GM12878 (cell line): ENCODE results near the gene RGL1. TPM values are rescaled to one million over a fixed set of nuclear protein-coding genes. Genes with fewer than 3 reads are reported as not detected.

ENCODE experiments used
- ATAC-seq: fragments of 200-7000 bp; cut with Tn5 transposase; 3 replicates; pipeline ENCODE4 v1.9.1; 2020; ENCODE audit warnings: mild to moderate bottlenecking, moderate library complexity
- BruUV-seq: library from RNA; stranded (reverse); fragments of 400-500 nt; replicated peaks from 2 replicates; lab custom pipeline; 2021; lab: Mats Ljungman, UMichigan
- CTCF ChIA-PET: fragments of 300-600 bp; sonication (Branson Sonifier 250); formaldehyde crosslinking; extraction: SDS; loops from one replicate; lab custom pipeline; 2021; ENCODE audit warnings: inconsistent platforms; lab: Yijun Ruan, JAX
- POLR2A ChIA-PET: fragments of 350-600 bp; formaldehyde crosslinking; extraction: SDS; loops from one replicate; lab custom pipeline; 2021; ENCODE audit warnings: inconsistent platforms; lab: Charles Lee
- RAD21 ChIA-PET: fragments of 300-600 bp; sonication (Branson Sonifier 250); formaldehyde crosslinking; loops from one replicate; lab custom pipeline; 2023; ENCODE audit warnings: antibody characterized with exemption; ENCODE audit not compliant: unreplicated experiment; lab: Charles Lee
- SMC1A ChIA-PET: fragments of 300-600 bp; sonication (Branson Sonifier 250); formaldehyde crosslinking; loops from one replicate; lab custom pipeline; 2023; ENCODE audit not compliant: unreplicated experiment, uncharacterized antibody; lab: Charles Lee
- DNase-seq: peaks from one replicate; pipeline ENCODE4 v3.0.0-alpha.2; 2011; ENCODE audit warnings: low read depth, low spot score
- FAIRE-seq: peaks from 3 replicates; lab custom pipeline; 2011; peaks lifted over from hg19 to GRCh38; lab: Jason Lieb, UNC
- H2AFZ ChIP-seq: 2 replicates; pipeline ENCODE4 v1.6.0; 2011; ENCODE audit warnings: low read depth, low read length, control low read depth; ENCODE audit not compliant: control insufficient read depth
- H3K27ac ChIP-seq: 2 replicates; pipeline ENCODE4 v1.5.1; 2011; ENCODE audit warnings: control low read depth; ENCODE audit not compliant: control insufficient read depth, insufficient read depth
- H3K27me3 ChIP-seq, 2 experiments: replicated peaks in 1 of 2; 2 replicates each; pipeline versions ENCODE4 v1.6.0 to v1.6.1; 2011; ENCODE audit warnings: low read length in 1 of 2; ENCODE audit not compliant: control insufficient read depth in 2 of 2, insufficient read depth in 2 of 2
- H3K36me3 ChIP-seq, 2 experiments: 2 replicates each; pipeline ENCODE4 v1.5.1; 2011; ENCODE audit warnings: low read length in 1 of 2; ENCODE audit not compliant: control insufficient read depth in 2 of 2, insufficient read depth in 2 of 2
- H3K4me1 ChIP-seq: 2 replicates; pipeline ENCODE4 v1.6.1; 2011; ENCODE audit warnings: mild to moderate bottlenecking, low read length, moderate library complexity, mixed read lengths; ENCODE audit not compliant: control insufficient read depth, insufficient read depth
- H3K4me2 ChIP-seq: 2 replicates; pipeline ENCODE4 v1.6.0; 2011; ENCODE audit warnings: control low read depth; ENCODE audit not compliant: control insufficient read depth, insufficient read depth
- H3K4me3 ChIP-seq: fragments of 200-600 bp; sonication (generic); 2 replicates; pipeline ENCODE4 v1.5.1; 2016
- H3K79me2 ChIP-seq: 2 replicates; pipeline ENCODE4 v1.6.0; 2011; ENCODE audit warnings: low read length; ENCODE audit not compliant: control insufficient read depth, insufficient read depth
- H3K9ac ChIP-seq: 2 replicates; pipeline ENCODE4 v1.8.0; 2011; ENCODE audit warnings: low read length, control low read depth, mixed read lengths; ENCODE audit not compliant: control insufficient read depth, insufficient read depth
- H3K9me3 ChIP-seq: replicated peaks from 3 replicates; pipeline ENCODE4 v1.5.1; 2011; ENCODE audit warnings: mild to moderate bottlenecking, low read length; ENCODE audit not compliant: control insufficient read depth, insufficient read depth
- H4K20me1 ChIP-seq: 2 replicates; pipeline ENCODE4 v1.6.0; 2011; ENCODE audit not compliant: control insufficient read depth, insufficient read depth
- BCL11A ChIP-seq: IDR thresholded peaks from 2 replicates; pipeline ENCODE4 v1.6.1; 2011; ENCODE audit warnings: low read depth, low read length
- CBX3 ChIP-seq: fragments of 200-600 bp; sonication (generic); IDR thresholded peaks from 2 replicates; pipeline ENCODE4 v1.6.1; 2016; ENCODE audit warnings: low read depth, borderline replicate concordance
- ETV6 ChIP-seq, 2 experiments: fragments of 450-650 bp in 1 of 2; IDR thresholded peaks in 1 of 2; conservative IDR thresholded peaks in 1 of 2; 2 replicates each; pipeline ENCODE4 v1.6.1; 2014; ENCODE audit warnings: antibody characterized with exemption in 1 of 2, borderline replicate concordance in 1 of 2, low read depth in 1 of 2, mild to moderate bottlenecking in 1 of 2, moderate library complexity in 1 of 2
- FOS ChIP-seq: IDR thresholded peaks from 3 replicates; pipeline ENCODE4 v1.6.1; 2011; ENCODE audit warnings: borderline replicate concordance; ENCODE audit not compliant: insufficient read length; ENCODE audit errors: extremely low read depth
- MYC ChIP-seq: IDR thresholded peaks from 2 replicates; pipeline ENCODE4 v1.6.1; 2011; ENCODE audit warnings: mild to moderate bottlenecking, low read length, moderate library complexity, inconsistent platforms; ENCODE audit not compliant: insufficient read depth, insufficient replicate concordance, insufficient read length, severe bottlenecking
- RCOR1 ChIP-seq: conservative IDR thresholded peaks from 2 replicates; pipeline ENCODE4 v1.6.1; 2012; ENCODE audit warnings: low read depth, low read length, improper control_type of control experiment
- SIX5 ChIP-seq: IDR thresholded peaks from 2 replicates; pipeline ENCODE4 v1.6.1; 2011; ENCODE audit warnings: mild to moderate bottlenecking, low read depth, low read length, moderate library complexity; ENCODE audit not compliant: severe bottlenecking
- SMAD1 ChIP-seq: fragments of 450-650 bp; IDR thresholded peaks from 2 replicates; pipeline ENCODE4 v1.6.1; 2018; ENCODE audit warnings: mild to moderate bottlenecking, low read depth; ENCODE audit not compliant: partially characterized antibody
- STAT1 ChIP-seq: fragments of 450-650 bp; conservative IDR thresholded peaks from 2 replicates; pipeline ENCODE4 v1.6.1; 2014; ENCODE audit warnings: antibody characterized with exemption, mild to moderate bottlenecking
- SUZ12 ChIP-seq: fragments of 200-600 bp; sonication (generic); IDR thresholded peaks from one replicate; pipeline ENCODE4 v1.6.1; 2018; ENCODE audit warnings: antibody characterized with exemption, mild to moderate bottlenecking; ENCODE audit not compliant: unreplicated experiment
- ZZZ3 ChIP-seq: IDR thresholded peaks from 2 replicates; pipeline ENCODE4 v1.6.1; 2011; ENCODE audit warnings: low read depth; ENCODE audit not compliant: control insufficient read depth, insufficient read length
- WGBS: methylation state at CpG from one replicate; pipeline ENCODE4 v1.1.6; 2016; ENCODE audit warnings: low lambda C conversion rate; ENCODE audit not compliant: insufficient replicate concordance, insufficient coverage; ENCODE audit errors: missing lambda C conversion rate; 5-methylcytosine and 5-hydroxymethylcytosine counted together
- in situ Hi-C: fragments of 300-500 bp; cut with MboI; formaldehyde crosslinking; loops from 9 replicates; pipeline ENCODE4 v1.14.3; 2018; ENCODE audit warnings: mixed read lengths
- intact Hi-C: fragments of 100-400 bp; cut with micrococcal nuclease; formaldehyde crosslinking; loops from one replicate; pipeline ENCODE4 v1.14.2; 2022; ENCODE audit not compliant: unreplicated experiment
- polyA plus RNA-seq, 11 experiments: library from polyadenylated mRNA; depleted of rRNA in 4 of 11; unstranded in 6 of 11; stranded (reverse) in 5 of 11; fragments of >200 nt; fragmentation: Nextera tagmentation in 4 of 11; fragmentation: Illumina TruSeq in 1 of 11; extraction: Ambion mirVana in 4 of 11; extraction: Trizol in 1 of 11; gene quantifications; 1 replicate in 1 of 11; 2 replicates in 10 of 11; pipeline versions ENCODE4 v1.2.1 to v1.2.3, GENCODE V29; 2011 to 2016; ENCODE audit warnings: inconsistent platforms in 2 of 11, missing spikeins in 2 of 11, low read depth in 1 of 11
- total RNA-seq, 4 experiments: library from RNA; depleted of rRNA in 3 of 4; stranded (reverse); fragments of >200 nt in 3 of 4; fragmentation: Illumina TruSeq in 1 of 4; extraction: Trizol in 1 of 4; gene quantifications; 2 replicates each; pipeline versions ENCODE4 v1.2.1 to v1.2.3, GENCODE V29; 2013 to 2021
- TF ChIP-seq, protein P1 (sequence below): fragments of 450-650 bp; IDR thresholded peaks from 2 replicates; pipeline ENCODE4 v1.6.1; 2016; ENCODE audit warnings: mild to moderate bottlenecking
- TF ChIP-seq, protein P2 (sequence below): fragments of 450-650 bp; formaldehyde crosslinking; IDR thresholded peaks from 2 replicates; pipeline ENCODE4 v1.4.0; 2020; ENCODE audit warnings: mild to moderate bottlenecking, moderate library complexity
- TF ChIP-seq, protein P3 (sequence below): IDR thresholded peaks from 2 replicates; pipeline ENCODE4 v1.6.1; 2012; ENCODE audit warnings: low read length, inconsistent platforms

RGL1 gene
- total and polyA plus RNA-seq, 10 of the 15 experiments (the other 5 are each of a cell fraction or from before 2014, with no cell fraction given), result 8.1 to 25.0 (median 19.0) TPM

DNA sequence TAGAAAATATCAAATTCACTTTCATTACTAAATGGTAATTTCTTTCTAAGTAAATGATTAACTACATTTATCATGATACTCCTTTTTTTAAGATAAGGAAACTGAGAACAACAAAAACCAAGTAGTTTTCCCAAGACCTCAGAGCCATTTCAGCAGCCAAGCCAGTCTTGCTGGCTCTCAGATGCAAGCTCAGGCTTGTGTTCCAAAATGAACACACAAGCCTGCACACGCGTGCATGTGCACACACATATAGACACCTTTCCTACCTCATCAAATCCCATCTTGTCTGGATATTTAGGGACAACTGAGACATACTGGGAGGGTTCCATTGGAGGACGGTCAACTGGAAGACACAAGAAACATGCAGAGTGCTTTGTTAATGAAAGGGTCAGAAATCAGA lies 149.6 kb downstream of the RGL1 start (continued):
- TF ChIP-seq, protein P1, sequence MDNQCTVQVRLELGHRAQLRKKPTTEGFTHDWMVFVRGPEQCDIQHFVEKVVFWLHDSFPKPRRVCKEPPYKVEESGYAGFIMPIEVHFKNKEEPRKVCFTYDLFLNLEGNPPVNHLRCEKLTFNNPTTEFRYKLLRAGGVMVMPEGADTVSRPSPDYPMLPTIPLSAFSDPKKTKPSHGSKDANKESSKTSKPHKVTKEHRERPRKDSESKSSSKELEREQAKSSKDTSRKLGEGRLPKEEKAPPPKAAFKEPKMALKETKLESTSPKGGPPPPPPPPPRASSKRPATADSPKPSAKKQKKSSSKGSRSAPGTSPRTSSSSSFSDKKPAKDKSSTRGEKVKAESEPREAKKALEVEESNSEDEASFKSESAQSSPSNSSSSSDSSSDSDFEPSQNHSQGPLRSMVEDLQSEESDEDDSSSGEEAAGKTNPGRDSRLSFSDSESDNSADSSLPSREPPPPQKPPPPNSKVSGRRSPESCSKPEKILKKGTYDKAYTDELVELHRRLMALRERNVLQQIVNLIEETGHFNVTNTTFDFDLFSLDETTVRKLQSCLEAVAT, result no peak
- no peak for TF ChIP-seq RCOR1
- TF ChIP-seq, protein P2, sequence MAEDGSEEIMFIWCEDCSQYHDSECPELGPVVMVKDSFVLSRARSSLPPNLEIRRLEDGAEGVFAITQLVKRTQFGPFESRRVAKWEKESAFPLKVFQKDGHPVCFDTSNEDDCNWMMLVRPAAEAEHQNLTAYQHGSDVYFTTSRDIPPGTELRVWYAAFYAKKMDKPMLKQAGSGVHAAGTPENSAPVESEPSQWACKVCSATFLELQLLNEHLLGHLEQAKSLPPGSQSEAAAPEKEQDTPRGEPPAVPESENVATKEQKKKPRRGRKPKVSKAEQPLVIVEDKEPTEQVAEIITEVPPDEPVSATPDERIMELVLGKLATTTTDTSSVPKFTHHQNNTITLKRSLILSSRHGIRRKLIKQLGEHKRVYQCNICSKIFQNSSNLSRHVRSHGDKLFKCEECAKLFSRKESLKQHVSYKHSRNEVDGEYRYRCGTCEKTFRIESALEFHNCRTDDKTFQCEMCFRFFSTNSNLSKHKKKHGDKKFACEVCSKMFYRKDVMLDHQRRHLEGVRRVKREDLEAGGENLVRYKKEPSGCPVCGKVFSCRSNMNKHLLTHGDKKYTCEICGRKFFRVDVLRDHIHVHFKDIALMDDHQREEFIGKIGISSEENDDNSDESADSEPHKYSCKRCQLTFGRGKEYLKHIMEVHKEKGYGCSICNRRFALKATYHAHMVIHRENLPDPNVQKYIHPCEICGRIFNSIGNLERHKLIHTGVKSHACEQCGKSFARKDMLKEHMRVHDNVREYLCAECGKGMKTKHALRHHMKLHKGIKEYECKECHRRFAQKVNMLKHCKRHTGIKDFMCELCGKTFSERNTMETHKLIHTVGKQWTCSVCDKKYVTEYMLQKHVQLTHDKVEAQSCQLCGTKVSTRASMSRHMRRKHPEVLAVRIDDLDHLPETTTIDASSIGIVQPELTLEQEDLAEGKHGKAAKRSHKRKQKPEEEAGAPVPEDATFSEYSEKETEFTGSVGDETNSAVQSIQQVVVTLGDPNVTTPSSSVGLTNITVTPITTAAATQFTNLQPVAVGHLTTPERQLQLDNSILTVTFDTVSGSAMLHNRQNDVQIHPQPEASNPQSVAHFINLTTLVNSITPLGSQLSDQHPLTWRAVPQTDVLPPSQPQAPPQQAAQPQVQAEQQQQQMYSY (CRISPR knock-in tag), result no peak
- TF ChIP-seq BCL11A, result no peak

DNA sequence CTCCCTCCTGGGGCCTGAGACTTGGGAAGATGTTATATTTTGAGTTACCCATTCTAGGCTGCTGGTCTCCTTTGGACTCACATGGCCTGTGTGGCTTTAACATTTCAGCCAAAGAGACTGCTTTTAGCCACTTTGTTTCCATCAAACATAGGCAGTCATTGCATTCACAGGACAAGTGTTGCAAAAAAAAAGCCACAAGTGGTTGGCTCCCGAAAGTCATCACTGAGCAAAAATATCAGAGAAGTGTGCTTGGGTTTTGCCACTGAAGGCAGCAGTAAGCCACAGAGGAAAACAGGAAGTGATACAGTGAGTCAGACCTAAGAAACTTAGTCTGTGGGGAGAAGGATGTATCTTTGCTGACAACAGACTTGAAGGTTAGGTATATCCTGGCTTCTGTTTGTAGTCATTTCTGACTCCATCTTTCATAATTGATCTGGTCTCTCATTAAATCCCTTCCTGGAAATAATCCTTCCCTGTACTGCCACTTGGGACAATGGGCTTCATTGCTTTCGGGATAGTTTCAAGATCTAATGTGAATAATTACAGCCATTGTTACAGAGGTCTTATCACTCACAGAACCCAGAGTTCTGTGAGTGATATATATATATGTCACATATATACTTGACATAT lies 151.8 kb downstream of the RGL1 start:
- H2AFZ ChIP-seq, result no peak overlapping the region; the same call in 1 of the 2 replicates
- ChIA-PET POLR2A (interaction anchor here (0.7 to 1.4 kb wide), 3 partner anchors 14 to 82 kb away, joined by 3 to 8 read pairs (median 6); no protein-coding TSS in a partner anchor), CTCF (interaction anchor here (0.8 to 1.7 kb wide), 14 partner anchors 9 to 272 kb away, joined by 3 to 7 read pairs (median 3); no protein-coding TSS in a partner anchor), SMC1A (interaction anchor here (0.6 to 3.2 kb wide), 13 partner anchors 8 to 119 kb away, joined by 3 to 27 read pairs (median 4); no protein-coding TSS in a partner anchor), RAD21 (interaction anchor here (1.4 to 3.7 kb wide), 5 partner anchors 13 to 302 kb away, joined by 4 to 14 read pairs (median 8); partner anchors contain the start of gene TSEN15)
- ATAC-seq, result peak; percentile 99
- H3K27me3 ChIP-seq, result no peaks in the 10 kb centered on the region
- peak overlapping the region; percentile 5; the same call in 1 of the 2 replicates for H3K4me3 ChIP-seq
- peak; percentile 94 for DNase-seq
- no peaks in the 10 kb centered on the region for H3K36me3 ChIP-seq
- H4K20me1 ChIP-seq, result no peaks in the 10 kb centered on the region
- 2% methylated on average over 2 of the region's 2 CpGs for whole genome bisulfite sequencing
- H3K9me3 ChIP-seq, result no peaks in the 10 kb centered on the region; the same call in 2 of the 3 replicates
- BruUV-seq, result no TSS peak
- H3K9ac ChIP-seq, result no peak overlapping the region
- FAIRE-seq, result peak; percentile 98
- intact Hi-C loops (loop anchor here (1.0 kb wide), 3 partner anchors 33 to 96 kb away; no protein-coding TSS in a partner anchor), in situ Hi-C loops (no loop called here)
- H3K4me1 ChIP-seq, result peaks cover 16% of the 10 kb centered on the region
- 0 out of 2 replicates have a peak overlapping the region, but pooled peaks have one; percentile 20 for H3K27ac ChIP-seq
- H3K79me2 ChIP-seq, result no peaks in the 10 kb centered on the region
- peak overlapping the region; percentile 69 for H3K4me2 ChIP-seq
- TF ChIP-seq ETV6 (conservative IDR thresholded peaks at IDR 0.05 in 1 of 2, IDR thresholded peaks at IDR 0.05 in 1 of 2; ENCODE audit: borderline replicate concordance in 1 of 2, low read depth in 1 of 2), result peak in 1 of 2 experiments; percentile 76; a peak in 2 of 4 replicates
- no peak for TF ChIP-seq STAT1
- peak; percentile 1 for TF ChIP-seq FOS
- no peak for TF ChIP-seq ZZZ3
- TF ChIP-seq BCL11A, result peak; percentile 84
- TF ChIP-seq SMAD1, result no peak
- no peak for TF ChIP-seq MYC
- TF ChIP-seq, protein P3, sequence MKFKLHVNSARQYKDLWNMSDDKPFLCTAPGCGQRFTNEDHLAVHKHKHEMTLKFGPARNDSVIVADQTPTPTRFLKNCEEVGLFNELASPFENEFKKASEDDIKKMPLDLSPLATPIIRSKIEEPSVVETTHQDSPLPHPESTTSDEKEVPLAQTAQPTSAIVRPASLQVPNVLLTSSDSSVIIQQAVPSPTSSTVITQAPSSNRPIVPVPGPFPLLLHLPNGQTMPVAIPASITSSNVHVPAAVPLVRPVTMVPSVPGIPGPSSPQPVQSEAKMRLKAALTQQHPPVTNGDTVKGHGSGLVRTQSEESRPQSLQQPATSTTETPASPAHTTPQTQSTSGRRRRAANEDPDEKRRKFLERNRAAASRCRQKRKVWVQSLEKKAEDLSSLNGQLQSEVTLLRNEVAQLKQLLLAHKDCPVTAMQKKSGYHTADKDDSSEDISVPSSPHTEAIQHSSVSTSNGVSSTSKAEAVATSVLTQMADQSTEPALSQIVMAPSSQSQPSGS, result peak; percentile 87
- no peak for TF ChIP-seq SUZ12
- peak; percentile 7 for TF ChIP-seq SIX5
- TF ChIP-seq CBX3, result no peak
